Hepatocyte (in vitro differentiated cells): ENCODE results near the gene ZNF512. TPM values are rescaled to one million over a fixed set of nuclear protein-coding genes. Genes with fewer than 3 reads are reported as not detected.
"Not testable (repeated sequence)": the region's sequence is repeated elsewhere in the genome, so short reads cannot be mapped to it uniquely, and the experiment has no call there.

ENCODE experiments used
- DNase-seq: peaks from one replicate; pipeline ENCODE4 v3.0.0-alpha.2; 2016; ENCODE audit warnings: low spot score
- H2AFZ ChIP-seq: fragments of 200-600 bp; sonication (generic); 2 replicates; pipeline ENCODE4 v1.6.0; 2016; ENCODE audit warnings: antibody characterized with exemption, mild to moderate bottlenecking
- H3K27ac ChIP-seq: fragments of 200-600 bp; sonication (generic); 2 replicates; pipeline ENCODE4 v1.5.1; 2016; ENCODE audit warnings: mild to moderate bottlenecking
- H3K27me3 ChIP-seq: fragments of 200-600 bp; sonication (generic); 2 replicates; pipeline ENCODE4 v1.6.1; 2016
- H3K36me3 ChIP-seq: fragments of 200-600 bp; sonication (generic); replicated peaks from 2 replicates; pipeline ENCODE4 v1.5.1; 2016; ENCODE audit warnings: low read depth; ENCODE audit not compliant: insufficient read depth
- H3K4me1 ChIP-seq: fragments of 200-600 bp; sonication (generic); 2 replicates; pipeline ENCODE4 v1.5.1; 2016; ENCODE audit warnings: mild to moderate bottlenecking, moderate library complexity; ENCODE audit not compliant: insufficient read depth
- H3K4me2 ChIP-seq: fragments of 200-600 bp; sonication (generic); 2 replicates; pipeline ENCODE4 v1.6.0; 2016
- H3K4me3 ChIP-seq: fragments of 200-600 bp; sonication (generic); 2 replicates; pipeline ENCODE4 v1.5.1; 2016; ENCODE audit warnings: mild to moderate bottlenecking
- H3K79me2 ChIP-seq: fragments of 200-600 bp; sonication (generic); 2 replicates; pipeline ENCODE4 v1.6.0; 2017; ENCODE audit warnings: mild to moderate bottlenecking
- H3K9me2 ChIP-seq: fragments of 200-600 bp; sonication (generic); replicated peaks from 2 replicates; pipeline ENCODE4 v1.6.0; 2017; ENCODE audit warnings: mild to moderate bottlenecking; ENCODE audit not compliant: insufficient read depth
- H3K9me3 ChIP-seq: fragments of 200-600 bp; sonication (generic); 2 replicates; pipeline ENCODE4 v1.5.1; 2016; ENCODE audit warnings: low read depth, mild to moderate bottlenecking
- H4K20me1 ChIP-seq: fragments of 200-600 bp; sonication (generic); 2 replicates; pipeline ENCODE4 v1.6.0; 2016; ENCODE audit warnings: mild to moderate bottlenecking; ENCODE audit not compliant: insufficient read depth, poor library complexity, severe bottlenecking
- CTCF ChIP-seq: fragments of 200-600 bp; sonication (generic); IDR thresholded peaks from 2 replicates; pipeline ENCODE4 v1.5.1; 2016; ENCODE audit warnings: antibody characterized with exemption, mild to moderate bottlenecking; ENCODE audit not compliant: poor library complexity
- EZH2 ChIP-seq: fragments of 200-600 bp; sonication (generic); IDR thresholded peaks from 2 replicates; pipeline ENCODE4 v1.6.1; 2016; ENCODE audit warnings: antibody characterized with exemption, mild to moderate bottlenecking, borderline replicate concordance
- EZH2phosphoT487 ChIP-seq: fragments of 200-600 bp; sonication (generic); IDR thresholded peaks from one replicate; pipeline ENCODE4 v1.6.1; 2018; ENCODE audit warnings: antibody characterized with exemption, mild to moderate bottlenecking, low read depth, moderate library complexity; ENCODE audit not compliant: unreplicated experiment, severe bottlenecking
- whole genome bisulfite sequencing: methylation state at CpG from one replicate; pipeline ENCODE4 v1.1.6; 2016; ENCODE audit warnings: low lambda C conversion rate; ENCODE audit errors: missing lambda C conversion rate; 5-methylcytosine and 5-hydroxymethylcytosine counted together
- polyA plus RNA-seq: library from polyadenylated mRNA; unstranded; fragments of >200 nt; fragmentation: Nextera tagmentation; extraction: Ambion mirVana; gene quantifications from 2 replicates; pipeline ENCODE4 v1.2.1, GENCODE V29; 2016
- total RNA-seq: library from RNA; depleted of rRNA; stranded (reverse); fragments of >200 nt; gene quantifications from 2 replicates; pipeline ENCODE4 v1.2.3, GENCODE V29; 2014

ZNF512 gene
- total RNA-seq: 27.7 and 30.7 TPM in 2 replicates
- 13.7 and 19.9 TPM in 2 replicates for polyA plus RNA-seq

GRCh38 chr2:27582695-27583389, at the start of gene ZNF512:
Gene ZNF512 (plus strand): TSS chr2:27583042. CDS start chr2:27583113, 71 bp downstream.
- peaks cover 47% of the 10 kb centered on the region for H3K79me2 ChIP-seq
- H3K27me3 ChIP-seq: no peaks in the 10 kb centered on the region
- peak within 1 kb of the TSS; percentile 94 for H3K4me2 ChIP-seq
- peak within 1 kb of the TSS; percentile 80 for H3K27ac ChIP-seq
- peaks cover 3% of the 10 kb centered on the region for H3K9me3 ChIP-seq
- WGBS: 1% methylated on average over 36 of the region's 38 CpGs
- peaks cover 15% of the 10 kb centered on the region for H3K4me1 ChIP-seq
- H3K36me3 ChIP-seq: no peaks in the 10 kb centered on the region
- H4K20me1 ChIP-seq: peaks cover 4% of the 10 kb centered on the region
- peak within 1 kb of the TSS; percentile 94 for H2AFZ ChIP-seq
- TF ChIP-seq CTCF (no peak), EZH2phosphoT487 (no peak), EZH2 (no peak)
- peak; percentile 96 for DNase-seq
- H3K9me2 ChIP-seq: no peaks in the 10 kb centered on the region
- peak within 1 kb of the TSS; percentile 77 for H3K4me3 ChIP-seq

- 88% methylated on average over 4 of the region's 4 CpGs for WGBS
- H3K4me3 ChIP-seq: no peak overlapping the region
Measured at GRCh38 chr2:27537287-27537686, 45.6 kb upstream of the ZNF512 start.

GRCh38 chr2:27538839-27539450, 43.9 kb upstream of the ZNF512 start:
- H3K79me2 ChIP-seq, H3K9me3 ChIP-seq, H3K4me3 ChIP-seq, H3K4me2 ChIP-seq, H3K4me1 ChIP-seq, H3K36me3 ChIP-seq, H4K20me1 ChIP-seq, H3K27me3 ChIP-seq, H2AFZ ChIP-seq, DNase-seq, H3K27ac ChIP-seq, H3K9me2 ChIP-seq: not testable (repeated sequence)
- WGBS: no CpG with 5 or more reads among the region's 6 CpGs

More at GRCh38 chr2:27537287-27537686, 45.6 kb upstream of the ZNF512 start:
- no peaks in the 10 kb centered on the region for H3K27me3 ChIP-seq
- DNase-seq: no peak
- no peaks in the 10 kb centered on the region for H4K20me1 ChIP-seq
- no peaks in the 10 kb centered on the region for H3K79me2 ChIP-seq
- no peak overlapping the region for H2AFZ ChIP-seq
- no peaks in the 10 kb centered on the region for H3K36me3 ChIP-seq
- H3K27ac ChIP-seq: no peak overlapping the region
- no peaks in the 10 kb centered on the region for H3K4me1 ChIP-seq
- H3K9me2 ChIP-seq: no peaks in the 10 kb centered on the region
- no peak overlapping the region for H3K4me2 ChIP-seq
- no peaks in the 10 kb centered on the region for H3K9me3 ChIP-seq
- no peak for TF ChIP-seq EZH2phosphoT487
- no peak for TF ChIP-seq EZH2
- TF ChIP-seq CTCF: no peak

- H3K4me1 ChIP-seq: not testable (repeated sequence)
- WGBS: no CpG with 5 or more reads among the region's 35 CpGs
Measured at GRCh38 chr2:27539649-27540048, 43.2 kb upstream of the ZNF512 start.

More at GRCh38 chr2:27539649-27540048, 43.2 kb upstream of the ZNF512 start:
- not testable (repeated sequence) for H3K79me2 ChIP-seq, H3K4me3 ChIP-seq, H3K4me2 ChIP-seq, H4K20me1 ChIP-seq, H2AFZ ChIP-seq, H3K9me2 ChIP-seq, H3K9me3 ChIP-seq, DNase-seq, H3K36me3 ChIP-seq, H3K27me3 ChIP-seq, H3K27ac ChIP-seq
